NCI-H2227 treated with DMSO at 0.1 percent for 48 hours (cell line): ENCODE results near the gene SLC4A7.
"Not testable (repeated sequence)": the region's sequence is repeated elsewhere in the genome, so short reads cannot be mapped to it uniquely, and the experiment has no call there.

Experiments used
- DNase-seq: peaks from one replicate; lab custom pipeline; 2025; lab: John Stamatoyannopoulos, UW

SLC4A7 gene

GRCh38 chr3:27358372-27358771 lies 125.8 kb downstream of the SLC4A7 start:
- no peak for DNase-seq

GRCh38 chr3:27357665-27358258 lies 126.4 kb downstream of the SLC4A7 start:
- no peak for DNase-seq

DNA sequence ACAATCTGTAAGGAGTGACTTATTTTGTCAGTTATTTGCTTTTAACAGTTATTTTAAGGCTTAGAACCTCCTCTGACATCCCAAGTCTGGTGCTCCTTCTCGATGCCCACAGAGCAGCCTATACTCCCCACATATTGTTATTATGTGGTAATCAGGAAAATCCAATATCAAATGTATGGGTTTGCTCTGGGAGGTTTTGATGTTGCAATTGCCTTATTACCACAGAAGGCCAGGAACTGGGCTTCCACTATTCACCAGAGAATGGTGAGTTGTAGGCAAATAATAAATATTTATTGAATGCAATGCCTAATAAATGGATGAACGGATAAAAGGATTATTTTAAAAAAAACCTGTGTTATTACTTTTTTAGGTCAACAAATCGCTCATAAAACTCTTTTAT lies 127.2 kb downstream of the SLC4A7 start:
- no peak for DNase-seq

DNA sequence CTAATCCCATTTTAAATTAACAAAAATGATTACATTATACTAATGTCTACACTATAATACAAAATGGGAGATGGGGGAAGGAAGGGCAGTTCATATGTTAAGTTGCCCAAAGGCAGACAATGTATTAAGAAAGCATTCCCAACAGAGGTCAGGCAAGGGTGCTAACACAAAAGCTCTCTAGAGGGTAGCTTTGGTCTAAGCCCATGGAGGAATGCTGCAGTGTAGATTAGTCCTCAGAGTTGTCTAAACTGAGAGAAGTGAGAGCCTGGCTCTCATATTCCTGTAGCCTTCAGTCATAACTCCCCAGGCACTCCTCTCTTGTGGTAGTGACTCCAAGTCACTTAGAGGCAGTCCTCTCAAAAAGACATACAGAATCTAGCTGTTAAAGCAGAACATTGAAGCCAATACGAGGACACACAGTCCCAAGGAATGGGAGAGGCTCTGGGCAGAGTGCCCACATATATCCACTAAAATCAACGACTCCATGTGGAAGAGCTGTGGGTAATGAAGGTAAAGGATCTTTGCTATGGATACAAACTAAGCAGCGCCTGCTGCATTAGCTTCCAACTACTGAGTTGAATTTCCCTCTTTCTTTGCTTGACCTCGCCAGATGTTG lies 129.5 kb downstream of the SLC4A7 start:
- no peak for DNase-seq

DNA sequence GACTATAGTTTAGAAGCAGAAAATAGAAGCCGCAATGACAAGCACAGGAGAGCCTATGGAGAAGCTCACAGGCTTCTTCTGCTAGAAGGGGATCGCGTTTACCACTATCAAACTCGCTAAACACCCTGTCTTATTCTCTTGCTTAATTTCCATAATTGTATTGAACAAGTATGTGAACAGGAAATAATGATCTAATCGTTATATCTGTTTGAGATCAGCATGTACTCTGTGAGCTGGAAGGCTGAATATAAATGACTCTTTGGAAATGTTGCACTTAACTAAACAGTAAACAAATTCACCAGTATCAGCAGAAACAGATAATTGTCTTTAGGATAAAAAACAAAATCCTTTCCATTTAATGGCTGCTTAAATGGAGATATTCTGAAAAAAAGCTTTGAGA lies 130.0 kb downstream of the SLC4A7 start:
- no peak for DNase-seq

- DNase-seq = no peak
Measured at GRCh38 chr3:27353221-27353620, 131.0 kb downstream of the SLC4A7 start.

- no peak for DNase-seq
Measured at GRCh38 chr3:27352047-27352446, 132.1 kb downstream of the SLC4A7 start.

DNA sequence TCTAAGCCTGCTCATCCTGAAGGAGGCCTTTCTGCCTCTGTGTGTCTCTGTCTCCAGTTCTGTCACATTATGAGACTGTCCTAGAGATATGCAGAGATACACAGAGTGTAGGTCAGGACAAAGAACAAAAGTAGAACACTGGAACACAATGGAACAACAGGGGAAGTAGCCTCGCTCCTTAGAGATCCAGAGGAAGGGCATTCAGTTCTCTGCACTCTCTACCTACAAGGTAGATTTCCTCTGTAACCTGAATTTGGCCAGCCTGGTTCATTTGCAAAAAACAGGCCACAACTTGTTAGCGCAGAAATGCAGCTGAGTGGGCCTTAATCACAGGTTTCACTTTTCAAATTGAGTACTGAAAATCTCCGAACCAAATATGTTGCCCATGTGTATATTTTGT lies 134.4 kb downstream of the SLC4A7 start:
- no peak for DNase-seq

DNA sequence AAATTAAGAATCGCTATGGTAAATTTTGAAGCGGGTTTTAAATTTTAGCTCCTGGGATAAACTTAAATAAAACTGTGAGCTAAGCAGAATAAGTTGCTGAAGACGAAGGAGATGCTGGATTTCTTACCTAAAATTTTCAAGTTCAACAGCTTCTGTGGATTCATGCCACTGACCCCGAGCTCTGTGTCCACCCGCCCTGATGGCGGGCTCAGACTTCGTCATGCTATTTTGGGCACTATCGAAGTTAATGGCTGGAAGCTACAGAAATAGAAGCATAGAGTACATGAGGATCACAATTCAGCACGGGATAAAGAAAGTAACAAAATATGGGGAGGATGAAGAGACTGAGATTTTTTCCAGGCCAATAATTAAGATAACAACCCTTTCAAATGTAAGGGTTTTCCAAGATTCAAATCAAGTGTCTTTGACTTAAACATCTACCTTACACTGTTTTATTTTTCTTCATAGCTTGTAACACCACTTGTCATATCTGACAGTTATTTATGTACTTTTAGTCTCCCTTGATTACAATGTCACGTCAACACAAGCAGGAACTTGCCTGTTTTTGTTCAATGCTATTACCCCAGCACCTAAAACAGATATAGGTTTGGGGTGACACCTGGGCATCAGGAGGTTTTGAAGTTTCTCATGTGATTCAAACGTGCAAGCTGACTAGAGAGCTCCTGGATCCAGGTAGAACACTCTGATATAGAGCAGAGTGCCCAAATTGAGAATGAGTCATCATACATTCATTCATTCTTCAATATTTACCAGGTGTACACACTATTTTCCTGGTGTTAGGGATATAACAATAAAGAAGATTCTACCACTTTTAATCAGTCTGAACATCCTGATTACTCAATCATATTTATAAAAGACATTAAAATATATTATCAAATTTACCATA lies 138.0 kb downstream of the SLC4A7 start:
- no peak for DNase-seq

- DNase-seq = no peak
Measured at GRCh38 chr3:27345493-27345892, 138.7 kb downstream of the SLC4A7 start.

- no peak for DNase-seq
Measured at GRCh38 chr3:27345045-27345444, 139.1 kb downstream of the SLC4A7 start.

DNA sequence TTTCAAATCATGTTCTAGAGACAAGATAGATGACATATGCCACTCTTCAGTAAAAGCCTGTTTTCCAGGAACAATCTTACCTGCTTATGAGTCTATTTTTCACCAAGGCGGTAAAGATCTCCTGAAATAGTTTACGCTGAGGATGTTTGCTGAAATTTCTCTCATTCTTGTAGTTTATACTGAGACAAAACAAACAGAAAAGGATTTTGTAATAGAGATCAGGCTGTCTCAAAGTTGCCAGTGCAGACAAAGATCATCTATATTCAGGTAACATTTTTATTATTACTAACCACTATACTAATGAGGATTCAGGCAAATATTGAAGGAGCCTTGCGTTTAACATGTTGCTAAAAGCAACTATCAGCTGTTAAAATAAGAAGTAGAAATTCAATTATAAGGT lies 140.0 kb downstream of the SLC4A7 start:
- no peak for DNase-seq

GRCh38 chr3:27342267-27342666 lies 141.9 kb downstream of the SLC4A7 start:
- no peak for DNase-seq

- no peak for DNase-seq
Measured at GRCh38 chr3:27340534-27340933, 143.7 kb downstream of the SLC4A7 start.

- no peak for DNase-seq
Measured at GRCh38 chr3:27335571-27335970, 148.6 kb downstream of the SLC4A7 start.

- DNase-seq = no peak
Measured at GRCh38 chr3:27333843-27334242, 150.3 kb downstream of the SLC4A7 start.

GRCh38 chr3:27328982-27329762 lies 155.0 kb downstream of the SLC4A7 start:
- not testable (repeated sequence) for DNase-seq

DNA sequence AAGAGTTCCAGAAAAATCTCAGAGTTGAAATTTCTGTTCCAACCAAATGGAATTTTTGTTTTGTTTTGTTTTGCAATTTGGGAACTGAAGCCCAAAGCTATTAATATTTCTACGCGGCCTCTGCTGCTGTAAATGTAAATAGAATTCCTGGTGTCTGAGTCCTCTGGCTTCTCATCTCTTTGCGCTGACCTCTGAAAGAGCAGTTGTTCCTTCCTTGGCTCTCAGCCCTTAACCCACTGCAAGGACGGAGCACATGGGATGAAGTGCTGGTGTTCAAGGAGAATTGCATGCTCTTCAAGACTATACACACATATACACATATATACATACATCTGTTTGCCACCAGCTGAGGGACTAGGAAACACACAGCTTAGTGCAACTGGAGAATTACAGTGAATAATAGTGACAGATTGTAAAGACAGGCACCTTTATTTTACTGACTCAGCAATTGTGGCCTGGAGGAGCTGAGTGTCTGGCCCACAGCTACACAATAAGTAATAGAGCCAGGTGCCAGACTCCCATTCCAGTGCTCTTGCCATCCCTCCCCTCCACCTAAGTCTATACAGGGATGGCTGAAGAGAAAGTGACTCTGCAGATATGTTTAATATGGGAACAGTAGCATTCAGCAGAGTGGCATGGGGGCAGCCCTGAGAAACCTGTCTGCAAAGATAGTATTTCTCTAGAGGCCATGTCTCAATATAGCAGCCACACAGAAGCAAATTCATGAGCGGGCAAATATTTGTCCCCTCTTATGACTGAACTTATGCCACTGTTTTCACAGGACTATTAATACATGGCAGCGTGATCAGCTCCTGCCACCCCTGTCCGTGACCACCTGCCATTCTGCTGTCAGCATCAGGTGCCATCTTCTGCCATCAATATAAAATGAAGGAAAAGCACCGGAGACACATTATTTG lies 157.3 kb downstream of the SLC4A7 start:
- DNase-seq = no peak

GRCh38 chr3:27326202-27326601 lies 158.0 kb downstream of the SLC4A7 start:
- no peak for DNase-seq

- no peak for DNase-seq
Measured at GRCh38 chr3:27325419-27325818, 158.8 kb downstream of the SLC4A7 start.

DNA sequence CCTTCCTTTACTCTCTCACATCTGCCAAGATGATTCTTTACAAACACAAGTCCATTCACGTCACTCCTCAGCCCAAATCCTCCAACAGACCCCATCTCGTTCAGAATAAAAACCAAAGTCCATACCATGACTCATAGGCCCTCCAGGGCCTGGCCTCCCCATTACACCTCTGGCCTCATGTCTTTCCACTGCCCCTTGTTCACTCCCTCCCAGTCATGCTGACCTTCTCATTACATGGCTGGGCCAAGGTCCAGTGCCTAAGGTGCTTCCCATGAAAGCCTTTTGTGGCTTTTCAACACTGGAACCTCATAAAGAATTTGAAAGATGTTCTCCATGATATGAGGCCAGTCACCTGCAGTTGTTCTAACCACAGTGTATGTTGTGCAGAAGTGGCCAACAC lies 159.5 kb downstream of the SLC4A7 start:
- no peak for DNase-seq
